PC-3 (cell line): ENCODE measurements around the gene ARHGEF39. TPM values are rescaled to one million over a fixed set of nuclear protein-coding genes. Genes with fewer than 3 reads are reported as not detected.

ENCODE experiments used
- ATAC-seq: fragments of 200-7000 bp; cut with Tn5 transposase; 2 replicates; pipeline ENCODE4 v1.9.1; 2020; ENCODE audit warnings: mild to moderate bottlenecking, moderate library complexity
- BruUV-seq: library from RNA; stranded (reverse); fragments of 400-500 nt; replicated peaks from 2 replicates; lab custom pipeline; 2021; lab: Mats Ljungman, UMichigan
- CTCF ChIA-PET: fragments of 300-600 bp; sonication (Branson Sonifier 250); formaldehyde crosslinking; loops from one replicate; lab custom pipeline; 2022; ENCODE audit warnings: antibody characterized with exemption; lab: Charles Lee
- POLR2A ChIA-PET: fragments of 300-600 bp; sonication (Branson Sonifier 250); formaldehyde crosslinking; loops from one replicate; lab custom pipeline; 2022; ENCODE audit warnings: antibody characterized with exemption; ENCODE audit not compliant: unreplicated experiment; lab: Charles Lee
- DNase-seq: peaks from one replicate; pipeline ENCODE4 v3.0.0-alpha.2; 2015
- H2AFZ ChIP-seq: fragments of 300-600 bp; sonication (generic); 2 replicates; pipeline ENCODE4 v1.6.0; 2016; ENCODE audit warnings: antibody characterized with exemption, low read length
- H3F3A ChIP-seq: fragments of 300-600 bp; sonication (generic); one replicate; pipeline ENCODE4 v1.6.0; 2017; ENCODE audit warnings: antibody characterized with exemption, low read length, control low read depth, mild to moderate bottlenecking; ENCODE audit not compliant: unreplicated experiment
- H3K27ac ChIP-seq: fragments of 300-600 bp; sonication (generic); 2 replicates; pipeline ENCODE4 v1.5.1; 2016; ENCODE audit warnings: mild to moderate bottlenecking, low read length
- H3K27me3 ChIP-seq: fragments of 300-600 bp; sonication (generic); 2 replicates; pipeline ENCODE4 v1.6.1; 2016; ENCODE audit warnings: low read length, mixed read lengths
- H3K36me3 ChIP-seq: fragments of 300-600 bp; sonication (generic); 2 replicates; pipeline ENCODE4 v1.6.1; 2016; ENCODE audit warnings: low read depth, mixed run types, low read length, mixed read lengths
- H3K4me1 ChIP-seq: fragments of 300-600 bp; sonication (generic); 2 replicates; pipeline ENCODE4 v1.5.1; 2016; ENCODE audit warnings: low read length; ENCODE audit not compliant: insufficient read depth
- H3K4me2 ChIP-seq: fragments of 300-600 bp; sonication (generic); 2 replicates; pipeline ENCODE4 v1.6.0; 2016; ENCODE audit warnings: low read length
- H3K4me3 ChIP-seq: fragments of 300-600 bp; sonication (generic); 2 replicates; pipeline ENCODE4 v1.5.1; 2016; ENCODE audit warnings: mild to moderate bottlenecking, low read length, mixed read lengths
- H3K79me2 ChIP-seq: fragments of 300-600 bp; sonication (generic); 2 replicates; pipeline ENCODE4 v1.6.1; 2017; ENCODE audit warnings: low read length, mixed read lengths
- H3K9ac ChIP-seq: fragments of 300-600 bp; sonication (generic); 2 replicates; pipeline ENCODE4 v1.6.0; 2016; ENCODE audit warnings: mild to moderate bottlenecking, low read length
- H3K9me2 ChIP-seq: fragments of 300-600 bp; sonication (generic); replicated peaks from 2 replicates; pipeline ENCODE4 v1.6.1; 2016; ENCODE audit warnings: mixed run types, low read length, mixed read lengths
- H3K9me3 ChIP-seq: fragments of 300-600 bp; sonication (generic); 2 replicates; pipeline ENCODE4 v1.6.1; 2016; ENCODE audit warnings: low read length, mixed read lengths
- H4K20me1 ChIP-seq: fragments of 300-600 bp; sonication (generic); 2 replicates; pipeline ENCODE4 v1.6.1; 2016; ENCODE audit warnings: low read length, mixed read lengths
- EZH2 ChIP-seq: fragments of 300-600 bp; sonication (generic); IDR thresholded peaks from one replicate; pipeline ENCODE4 v1.6.1; 2017; ENCODE audit warnings: antibody characterized with exemption, mild to moderate bottlenecking, low read length; ENCODE audit not compliant: unreplicated experiment
- EZH2phosphoT487 ChIP-seq: fragments of 300-600 bp; sonication (generic); IDR thresholded peaks from 2 replicates; pipeline ENCODE4 v1.6.1; 2018; ENCODE audit warnings: mild to moderate bottlenecking, antibody characterized with exemption, low read length, borderline replicate concordance
- intact Hi-C: fragments of 100-400 bp; cut with micrococcal nuclease; formaldehyde crosslinking; loops from 2 replicates; pipeline ENCODE4 v1.9.0; 2023
- total RNA-seq: library from RNA; depleted of rRNA; stranded (reverse); fragments of >200 nt; gene quantifications from 2 replicates; pipeline ENCODE4 v1.2.3, GENCODE V29; 2014
- TF ChIP-seq, protein P1 (sequence below): fragments of 300-600 bp; sonication (generic); conservative IDR thresholded peaks from 2 replicates; pipeline ENCODE4 v1.5.1; 2017; ENCODE audit warnings: antibody characterized with exemption, low read depth, mild to moderate bottlenecking, low read length

ARHGEF39 gene
- total RNA-seq, 1 experiment from 2014 or later, result 2.6 TPM

DNA sequence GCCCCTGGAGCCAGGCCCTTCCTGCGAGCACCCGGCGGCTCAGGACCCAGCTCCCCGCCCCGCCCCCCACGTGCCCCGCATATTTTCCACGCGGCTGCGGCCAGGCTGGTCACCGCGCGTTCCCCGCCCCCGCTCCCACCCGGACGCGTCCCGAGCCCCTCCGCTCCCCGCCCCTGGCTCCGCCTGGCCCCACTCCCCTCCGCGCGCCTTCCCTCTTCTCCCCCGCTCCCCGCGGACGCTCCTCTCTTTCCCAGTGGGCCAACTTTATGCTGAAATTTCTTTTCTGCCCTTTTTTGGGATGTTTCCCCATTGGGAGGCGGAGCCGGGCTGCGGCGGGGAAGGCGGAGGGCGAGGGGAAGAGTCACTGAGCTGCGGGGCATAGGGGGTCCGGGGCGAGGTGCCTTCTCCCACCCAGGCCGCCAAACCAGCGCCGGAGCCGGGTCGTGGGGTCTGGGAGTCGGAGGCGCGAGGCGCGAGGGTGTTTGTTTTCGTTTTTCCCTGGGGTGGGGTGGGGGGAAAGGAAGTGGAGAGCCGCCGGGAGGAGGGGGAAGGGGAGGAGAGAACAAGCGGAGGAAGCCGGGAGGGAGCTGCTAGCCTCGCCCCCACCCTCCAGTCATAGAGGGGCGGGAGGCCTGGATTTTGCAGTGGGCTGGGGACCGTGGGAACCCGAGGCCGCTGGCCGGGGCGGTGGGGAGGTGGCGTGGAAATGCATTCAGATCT, 25.8 kb upstream of the ARHGEF39 start:
- H3K9ac ChIP-seq, result peak overlapping the region; percentile 85
- H3K27me3 ChIP-seq, result no peaks in the 10 kb centered on the region
- H3K4me1 ChIP-seq, result peaks cover 35% of the 10 kb centered on the region
- CTCF ChIA-PET, result no interaction called here
- ATAC-seq, result peak; percentile 48
- H4K20me1 ChIP-seq, result no peaks in the 10 kb centered on the region
- H3K27ac ChIP-seq, result peak overlapping the region; percentile 56
- BruUV-seq, result no TSS peak
- no peaks in the 10 kb centered on the region for H3F3A ChIP-seq
- H3K4me2 ChIP-seq, result peak overlapping the region; percentile 88
- H3K79me2 ChIP-seq, result no peaks in the 10 kb centered on the region
- intact Hi-C loops, result no loop called here
- DNase-seq, result peak; percentile 20
- peak overlapping the region; percentile 94 for H2AFZ ChIP-seq
- H3K9me2 ChIP-seq, result no peaks in the 10 kb centered on the region
- TF ChIP-seq EZH2 (no peak), EZH2phosphoT487 (no peak)
- TF ChIP-seq, protein P1, sequence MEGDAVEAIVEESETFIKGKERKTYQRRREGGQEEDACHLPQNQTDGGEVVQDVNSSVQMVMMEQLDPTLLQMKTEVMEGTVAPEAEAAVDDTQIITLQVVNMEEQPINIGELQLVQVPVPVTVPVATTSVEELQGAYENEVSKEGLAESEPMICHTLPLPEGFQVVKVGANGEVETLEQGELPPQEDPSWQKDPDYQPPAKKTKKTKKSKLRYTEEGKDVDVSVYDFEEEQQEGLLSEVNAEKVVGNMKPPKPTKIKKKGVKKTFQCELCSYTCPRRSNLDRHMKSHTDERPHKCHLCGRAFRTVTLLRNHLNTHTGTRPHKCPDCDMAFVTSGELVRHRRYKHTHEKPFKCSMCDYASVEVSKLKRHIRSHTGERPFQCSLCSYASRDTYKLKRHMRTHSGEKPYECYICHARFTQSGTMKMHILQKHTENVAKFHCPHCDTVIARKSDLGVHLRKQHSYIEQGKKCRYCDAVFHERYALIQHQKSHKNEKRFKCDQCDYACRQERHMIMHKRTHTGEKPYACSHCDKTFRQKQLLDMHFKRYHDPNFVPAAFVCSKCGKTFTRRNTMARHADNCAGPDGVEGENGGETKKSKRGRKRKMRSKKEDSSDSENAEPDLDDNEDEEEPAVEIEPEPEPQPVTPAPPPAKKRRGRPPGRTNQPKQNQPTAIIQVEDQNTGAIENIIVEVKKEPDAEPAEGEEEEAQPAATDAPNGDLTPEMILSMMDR, result no peak
- H3K9me3 ChIP-seq, result no peaks in the 10 kb centered on the region
- no peaks in the 10 kb centered on the region for H3K36me3 ChIP-seq
- POLR2A ChIA-PET, result interaction anchor here (0.6 kb wide), 1 partner anchor 51 kb away, joined by 3 read pairs; no protein-coding TSS in a partner anchor
- peak overlapping the region; percentile 83 for H3K4me3 ChIP-seq

DNA sequence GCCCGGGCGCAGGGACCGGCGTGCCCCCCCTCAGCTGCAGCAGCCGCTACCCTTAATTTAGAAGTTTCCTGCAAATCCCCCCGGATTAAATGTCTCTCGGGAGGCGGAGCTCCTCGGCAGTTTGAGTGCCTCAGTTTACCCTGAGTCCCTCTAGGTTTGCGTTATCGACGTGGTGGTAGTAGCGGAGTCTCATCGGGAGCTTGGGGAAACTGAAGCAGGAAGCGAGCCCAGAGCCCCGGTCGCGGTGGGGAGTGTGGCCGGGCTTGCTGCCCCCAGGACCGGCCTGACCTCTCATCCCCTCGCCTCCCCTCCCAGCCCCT, 25.3 kb upstream of the ARHGEF39 start:
- Histone ChIP-seq H3K4me2 (peak overlapping the region; percentile 88), H3K9me2 (no peaks in the 10 kb centered on the region), H3K4me3 (peak overlapping the region; percentile 83), H3K4me1 (peaks cover 32% of the 10 kb centered on the region), H3K9ac (peak overlapping the region; percentile 85), H2AFZ (no peak overlapping the region; the same call in 1 of the 2 replicates), H3K9me3 (no peaks in the 10 kb centered on the region), H3K27me3 (no peaks in the 10 kb centered on the region), H3K36me3 (no peaks in the 10 kb centered on the region), H3F3A (no peaks in the 10 kb centered on the region), H4K20me1 (no peaks in the 10 kb centered on the region), H3K27ac (peak overlapping the region; percentile 56), H3K79me2 (no peaks in the 10 kb centered on the region)
- POLR2A ChIA-PET, result interaction anchor here (0.6 kb wide), 1 partner anchor 51 kb away, joined by 3 read pairs; no protein-coding TSS in a partner anchor
- DNase-seq, result no peak
- intact Hi-C loops, result no loop called here
- no TSS peak for BruUV-seq
- CTCF ChIA-PET, result no interaction called here
- no peak for ATAC-seq
- TF ChIP-seq EZH2phosphoT487, result no peak
- TF ChIP-seq, protein P1, result no peak
- TF ChIP-seq EZH2, result no peak
